ENCODE results near the gene ALDH3B2. TPM values are rescaled to one million over a fixed set of nuclear protein-coding genes. Genes with fewer than 3 reads are reported as not detected.
A peak's percentile ranks its signal among the peaks of the same experiment; 100 is the strongest.
"Not testable (repeated sequence)": the region's sequence is repeated elsewhere in the genome, so short reads cannot be mapped to it uniquely, and the experiment has no call there.

The ALDH3B2 gene
- total and polyA plus RNA-seq, 2 experiments from 2014 or later: not detected

DNA sequence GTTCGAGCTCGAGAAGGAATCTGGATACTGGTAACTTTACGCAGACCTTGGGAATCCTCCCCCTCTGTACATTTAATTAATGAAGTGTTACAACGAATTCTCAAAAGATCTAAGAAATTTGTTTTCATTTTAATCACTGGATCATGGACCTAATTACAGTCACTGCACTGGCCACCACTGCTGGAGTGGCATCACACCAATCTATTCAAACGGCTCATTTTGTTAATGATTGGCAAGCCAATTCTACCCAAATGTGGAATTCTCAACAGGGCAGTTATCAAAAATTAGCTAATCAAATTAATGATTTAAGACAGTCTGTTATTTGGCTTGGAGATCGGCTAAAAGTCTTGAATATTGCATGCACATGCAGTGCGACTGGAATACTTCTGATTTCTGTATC lies 30.1 kb upstream of the ALDH3B2 start (continued):
- TF ChIP-seq, protein P1, sequence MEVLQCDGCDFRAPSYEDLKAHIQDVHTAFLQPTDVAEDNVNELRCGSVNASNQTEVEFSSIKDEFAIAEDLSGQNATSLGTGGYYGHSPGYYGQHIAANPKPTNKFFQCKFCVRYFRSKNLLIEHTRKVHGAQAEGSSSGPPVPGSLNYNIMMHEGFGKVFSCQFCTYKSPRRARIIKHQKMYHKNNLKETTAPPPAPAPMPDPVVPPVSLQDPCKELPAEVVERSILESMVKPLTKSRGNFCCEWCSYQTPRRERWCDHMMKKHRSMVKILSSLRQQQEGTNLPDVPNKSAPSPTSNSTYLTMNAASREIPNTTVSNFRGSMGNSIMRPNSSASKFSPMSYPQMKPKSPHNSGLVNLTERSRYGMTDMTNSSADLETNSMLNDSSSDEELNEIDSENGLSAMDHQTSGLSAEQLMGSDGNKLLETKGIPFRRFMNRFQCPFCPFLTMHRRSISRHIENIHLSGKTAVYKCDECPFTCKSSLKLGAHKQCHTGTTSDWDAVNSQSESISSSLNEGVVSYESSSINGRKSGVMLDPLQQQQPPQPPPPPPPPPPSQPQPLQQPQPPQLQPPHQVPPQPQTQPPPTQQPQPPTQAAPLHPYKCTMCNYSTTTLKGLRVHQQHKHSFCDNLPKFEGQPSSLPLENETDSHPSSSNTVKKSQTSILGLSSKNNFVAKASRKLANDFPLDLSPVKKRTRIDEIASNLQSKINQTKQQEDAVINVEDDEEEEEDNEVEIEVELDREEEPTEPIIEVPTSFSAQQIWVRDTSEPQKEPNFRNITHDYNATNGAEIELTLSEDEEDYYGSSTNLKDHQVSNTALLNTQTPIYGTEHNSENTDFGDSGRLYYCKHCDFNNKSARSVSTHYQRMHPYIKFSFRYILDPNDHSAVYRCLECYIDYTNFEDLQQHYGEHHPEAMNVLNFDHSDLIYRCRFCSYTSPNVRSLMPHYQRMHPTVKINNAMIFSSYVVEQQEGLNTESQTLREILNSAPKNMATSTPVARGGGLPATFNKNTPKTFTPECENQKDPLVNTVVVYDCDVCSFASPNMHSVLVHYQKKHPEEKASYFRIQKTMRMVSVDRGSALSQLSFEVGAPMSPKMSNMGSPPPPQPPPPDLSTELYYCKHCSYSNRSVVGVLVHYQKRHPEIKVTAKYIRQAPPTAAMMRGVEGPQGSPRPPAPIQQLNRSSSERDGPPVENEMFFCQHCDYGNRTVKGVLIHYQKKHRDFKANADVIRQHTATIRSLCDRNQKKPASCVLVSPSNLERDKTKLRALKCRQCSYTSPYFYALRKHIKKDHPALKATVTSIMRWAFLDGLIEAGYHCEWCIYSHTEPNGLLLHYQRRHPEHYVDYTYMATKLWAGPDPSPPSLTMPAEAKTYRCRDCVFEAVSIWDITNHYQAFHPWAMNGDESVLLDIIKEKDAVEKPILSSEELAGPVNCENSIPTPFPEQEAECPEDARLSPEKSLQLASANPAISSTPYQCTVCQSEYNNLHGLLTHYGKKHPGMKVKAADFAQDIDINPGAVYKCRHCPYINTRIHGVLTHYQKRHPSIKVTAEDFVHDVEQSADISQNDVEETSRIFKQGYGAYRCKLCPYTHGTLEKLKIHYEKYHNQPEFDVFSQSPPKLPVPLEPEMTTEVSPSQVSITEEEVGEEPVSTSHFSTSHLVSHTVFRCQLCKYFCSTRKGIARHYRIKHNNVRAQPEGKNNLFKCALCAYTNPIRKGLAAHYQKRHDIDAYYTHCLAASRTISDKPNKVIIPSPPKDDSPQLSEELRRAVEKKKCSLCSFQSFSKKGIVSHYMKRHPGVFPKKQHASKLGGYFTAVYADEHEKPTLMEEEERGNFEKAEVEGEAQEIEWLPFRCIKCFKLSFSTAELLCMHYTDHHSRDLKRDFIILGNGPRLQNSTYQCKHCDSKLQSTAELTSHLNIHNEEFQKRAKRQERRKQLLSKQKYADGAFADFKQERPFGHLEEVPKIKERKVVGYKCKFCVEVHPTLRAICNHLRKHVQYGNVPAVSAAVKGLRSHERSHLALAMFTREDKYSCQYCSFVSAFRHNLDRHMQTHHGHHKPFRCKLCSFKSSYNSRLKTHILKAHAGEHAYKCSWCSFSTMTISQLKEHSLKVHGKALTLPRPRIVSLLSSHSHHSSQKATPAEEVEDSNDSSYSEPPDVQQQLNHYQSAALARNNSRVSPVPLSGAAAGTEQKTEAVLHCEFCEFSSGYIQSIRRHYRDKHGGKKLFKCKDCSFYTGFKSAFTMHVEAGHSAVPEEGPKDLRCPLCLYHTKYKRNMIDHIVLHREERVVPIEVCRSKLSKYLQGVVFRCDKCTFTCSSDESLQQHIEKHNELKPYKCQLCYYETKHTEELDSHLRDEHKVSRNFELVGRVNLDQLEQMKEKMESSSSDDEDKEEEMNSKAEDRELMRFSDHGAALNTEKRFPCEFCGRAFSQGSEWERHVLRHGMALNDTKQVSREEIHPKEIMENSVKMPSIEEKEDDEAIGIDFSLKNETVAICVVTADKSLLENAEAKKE (CRISPR knock-in tag; IDR thresholded peaks at IDR 0.05): no peak
- TF ChIP-seq EZH2phosphoT487 (IDR thresholded peaks at IDR 0.05; ENCODE audit: unreplicated experiment): no peak

DNA sequence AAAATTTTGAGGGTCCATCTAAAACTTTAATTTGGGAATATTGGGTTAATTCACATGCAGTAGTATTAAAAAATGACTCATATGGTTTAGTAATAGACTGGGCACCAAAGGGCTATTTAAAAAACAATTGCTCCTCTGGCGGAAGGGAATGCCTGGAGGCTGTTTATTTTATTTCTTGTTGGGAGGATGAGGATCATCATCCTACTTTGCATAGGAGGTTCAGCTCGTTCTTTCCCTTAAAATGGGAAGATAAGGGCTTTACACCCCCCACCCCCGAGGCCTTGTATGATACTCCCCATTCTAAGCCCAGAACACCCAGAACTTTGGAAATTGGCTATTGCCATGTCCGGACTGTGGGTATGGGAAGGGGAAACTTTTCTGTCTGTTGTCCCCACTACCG lies 29.3 kb upstream of the ALDH3B2 start:
- H3K4me3 Mint-ChIP-seq; H3F3A ChIP-seq (replicated peaks; ENCODE audit: low read depth); H3K27ac Mint-ChIP-seq; H3K9me2 ChIP-seq (ENCODE audit: insufficient read depth); H3K4me1 Mint-ChIP-seq; H3K36me3 ChIP-seq (ENCODE audit: insufficient read depth); DNase-seq (ENCODE audit: low spot score); ATAC-seq; H3K9me3 Mint-ChIP-seq; H3K36me3 Mint-ChIP-seq (ENCODE audit: low read depth); H3K27me3 ChIP-seq (ENCODE audit: insufficient read depth); H3K4me3 ChIP-seq; H3K27ac ChIP-seq (ENCODE audit: low read depth); H4K20me1 ChIP-seq (replicated peaks; ENCODE audit: insufficient read depth); H3K27me3 Mint-ChIP-seq (ENCODE audit: insufficient read depth, low read depth, poor library complexity); H3K4me1 ChIP-seq (ENCODE audit: insufficient read depth); H3K79me2 ChIP-seq (replicated peaks; ENCODE audit: insufficient read depth); H2AFZ ChIP-seq: not testable (repeated sequence)
- TF ChIP-seq, protein P2, sequence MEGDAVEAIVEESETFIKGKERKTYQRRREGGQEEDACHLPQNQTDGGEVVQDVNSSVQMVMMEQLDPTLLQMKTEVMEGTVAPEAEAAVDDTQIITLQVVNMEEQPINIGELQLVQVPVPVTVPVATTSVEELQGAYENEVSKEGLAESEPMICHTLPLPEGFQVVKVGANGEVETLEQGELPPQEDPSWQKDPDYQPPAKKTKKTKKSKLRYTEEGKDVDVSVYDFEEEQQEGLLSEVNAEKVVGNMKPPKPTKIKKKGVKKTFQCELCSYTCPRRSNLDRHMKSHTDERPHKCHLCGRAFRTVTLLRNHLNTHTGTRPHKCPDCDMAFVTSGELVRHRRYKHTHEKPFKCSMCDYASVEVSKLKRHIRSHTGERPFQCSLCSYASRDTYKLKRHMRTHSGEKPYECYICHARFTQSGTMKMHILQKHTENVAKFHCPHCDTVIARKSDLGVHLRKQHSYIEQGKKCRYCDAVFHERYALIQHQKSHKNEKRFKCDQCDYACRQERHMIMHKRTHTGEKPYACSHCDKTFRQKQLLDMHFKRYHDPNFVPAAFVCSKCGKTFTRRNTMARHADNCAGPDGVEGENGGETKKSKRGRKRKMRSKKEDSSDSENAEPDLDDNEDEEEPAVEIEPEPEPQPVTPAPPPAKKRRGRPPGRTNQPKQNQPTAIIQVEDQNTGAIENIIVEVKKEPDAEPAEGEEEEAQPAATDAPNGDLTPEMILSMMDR (conservative IDR thresholded peaks at IDR 0.05; ENCODE audit: low read depth in 2 of 2): peak in 1 of 2 experiments; percentile 37; a peak in 1 of 4 replicates
- H3K4me2 ChIP-seq: 0 out of 2 replicates have a peak overlapping the region, but pooled peaks have one; percentile 23
